Fibroblast of skin of left quadriceps (primary cell): ENCODE results near the gene DBT.

Experiments used
- DNase-seq, 2 experiments: peaks; one replicate each; pipeline ENCODE4 v3.0.0-alpha.2; 2013; ENCODE audit warnings: low read depth in 2 of 2

DBT gene

GRCh38 chr1:100198596-100198995 is 51.0 kb downstream of the DBT start:
- DNase-seq: no peak

GRCh38 chr1:100188617-100189016 is 61.0 kb downstream of the DBT start:
- peak; percentile 18 to 25 for DNase-seq

DNA sequence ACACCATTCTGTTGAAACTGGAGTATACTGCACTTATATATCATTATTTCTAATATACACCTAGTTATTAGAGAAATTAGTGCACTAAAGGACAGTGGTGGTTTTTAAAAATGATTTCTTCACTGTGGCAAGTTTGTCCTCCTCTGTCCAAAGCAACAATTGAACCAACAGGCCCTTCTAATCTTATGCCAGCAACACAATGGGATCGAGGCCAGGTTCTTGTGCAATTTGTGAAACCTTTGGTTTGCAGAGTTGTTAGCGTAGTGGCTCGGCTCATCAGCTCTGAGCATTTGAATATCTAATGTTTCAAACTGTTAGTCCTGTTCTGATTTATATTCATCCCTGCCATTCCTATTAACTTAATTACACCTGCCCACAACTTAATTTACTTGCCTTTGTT is 61.7 kb downstream of the DBT start:
- DNase-seq: no peak

- no peak for DNase-seq
These were observed 65.1 kb downstream of the DBT start for GRCh38 chr1:100184536-100184935.

GRCh38 chr1:100183370-100183769 is 66.3 kb downstream of the DBT start:
- no peak for DNase-seq

- DNase-seq: no peak
These were observed 71.5 kb downstream of the DBT start, which contains the start of gene LRRC39 for GRCh38 chr1:100178091-100178490. Gene LRRC39, minus strand, starts transcription at chr1:100178256. Its CDS starts 9,740 bp downstream, at chr1:100168516.

DNA sequence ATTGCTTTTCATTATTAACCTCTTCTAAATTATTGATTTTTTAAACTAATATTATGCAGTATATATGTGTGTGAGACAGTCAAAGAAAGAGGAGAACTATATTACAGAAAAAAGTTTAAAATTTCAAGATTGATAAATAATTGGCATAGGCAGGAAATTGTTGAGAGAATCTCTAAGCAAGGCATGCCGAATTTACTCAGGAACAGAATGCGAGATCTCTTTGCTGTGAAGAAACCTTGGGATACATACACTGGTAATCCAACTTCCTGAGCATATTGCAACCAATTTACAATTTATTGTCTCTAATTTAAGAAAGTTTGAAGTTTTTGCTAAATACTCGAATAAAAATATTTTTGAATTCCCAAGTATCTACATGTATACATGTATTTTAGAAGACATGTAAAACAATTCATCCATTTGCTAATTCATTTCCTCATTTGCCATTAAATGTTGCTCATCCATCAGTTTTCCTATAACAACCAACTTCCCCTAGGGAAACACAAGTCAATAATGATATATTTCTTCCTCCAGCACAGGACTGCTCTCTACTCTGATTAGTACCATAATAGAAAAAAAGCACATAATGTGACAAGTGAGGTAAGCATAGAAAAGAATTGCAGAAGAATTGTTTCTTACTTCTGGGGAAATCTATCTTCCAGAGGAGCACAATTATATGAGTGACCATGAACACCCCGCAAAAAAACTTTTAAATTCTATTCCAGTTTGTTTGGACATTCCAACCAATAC is 72.2 kb downstream of the DBT start:
- no peak for DNase-seq

- no peak for DNase-seq
These were observed 81.6 kb downstream of the DBT start for GRCh38 chr1:100168051-100168450.

DNA sequence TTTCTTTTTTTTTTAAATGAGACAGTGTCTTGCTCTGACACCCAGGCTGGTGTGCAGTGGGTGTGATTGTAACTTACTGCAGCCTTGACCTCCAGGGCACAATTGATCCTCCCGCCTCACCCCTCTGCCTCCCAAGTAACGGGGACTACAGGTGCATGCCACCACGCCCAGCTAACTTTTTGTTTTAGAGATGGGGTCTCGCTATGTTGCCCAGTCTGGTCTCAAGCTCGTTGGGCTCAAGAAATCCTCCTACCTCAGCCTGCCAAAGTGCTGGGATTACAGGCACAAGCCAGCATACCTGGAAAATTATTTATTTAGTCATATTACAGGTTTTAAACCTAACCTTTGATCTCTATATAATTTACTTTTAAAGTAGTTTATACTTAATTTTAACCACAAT is 84.9 kb downstream of the DBT start:
- no peak for DNase-seq

- peak; percentile 45 to 51 for DNase-seq
These were observed 85.4 kb downstream of the DBT start for GRCh38 chr1:100164216-100164615.

DNA sequence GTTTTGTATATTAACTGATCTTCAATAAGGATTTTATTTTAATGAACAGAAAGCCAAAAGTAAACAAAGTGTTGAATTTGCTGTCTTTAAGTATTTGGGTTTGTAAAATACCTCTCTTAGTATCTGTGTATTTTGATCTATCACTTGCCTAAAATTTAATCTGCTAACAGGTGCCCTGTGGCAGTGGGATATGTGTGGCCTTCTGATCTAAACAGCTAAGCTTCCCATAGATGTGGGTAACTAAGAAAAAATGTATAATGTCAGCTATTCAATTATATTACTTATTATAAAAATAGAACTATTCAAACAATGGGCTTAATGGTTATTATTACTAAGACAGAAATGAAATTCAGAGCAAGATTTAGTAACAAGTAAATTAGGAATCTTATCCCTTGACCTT is 86.8 kb downstream of the DBT start:
- no peak for DNase-seq

DNA sequence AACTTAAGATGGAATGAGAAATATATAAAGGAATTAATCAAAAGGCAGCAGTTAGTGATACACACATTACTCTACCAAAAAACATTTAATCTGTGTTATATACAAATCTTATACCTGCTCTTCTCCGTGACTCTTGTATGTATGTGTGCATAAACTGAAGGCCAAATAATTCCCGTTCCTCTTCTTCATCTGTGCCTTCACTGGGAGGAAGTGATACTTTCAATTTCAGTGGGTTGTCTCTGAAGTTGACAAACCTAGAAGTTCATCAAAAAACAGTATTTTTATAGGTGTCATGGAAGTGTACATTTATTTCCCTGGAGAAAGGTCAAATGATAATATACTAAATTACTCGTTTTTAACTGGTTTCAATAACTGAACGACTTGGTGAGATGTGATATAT is 97.4 kb downstream of the DBT start:
- no peak for DNase-seq

DNA sequence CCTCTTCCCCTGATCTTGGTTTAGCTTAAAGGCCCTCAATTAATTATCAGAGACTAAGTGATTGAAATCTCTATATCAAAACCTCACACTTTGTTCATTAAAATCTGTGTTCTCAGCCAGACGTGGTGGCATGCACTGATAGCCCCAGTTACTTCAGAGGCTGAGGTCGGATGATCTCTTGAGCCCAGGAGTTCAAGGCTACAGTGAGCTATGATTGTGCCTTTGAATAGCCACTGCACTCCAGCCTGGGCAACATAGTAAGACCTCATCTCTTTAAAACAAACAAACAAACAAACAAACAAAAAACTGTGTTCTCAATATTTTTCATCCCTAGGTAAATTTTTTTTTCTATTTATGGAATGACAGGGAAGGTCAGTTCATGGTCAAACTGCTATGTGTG is 98.0 kb downstream of the DBT start:
- no peak for DNase-seq

DNA sequence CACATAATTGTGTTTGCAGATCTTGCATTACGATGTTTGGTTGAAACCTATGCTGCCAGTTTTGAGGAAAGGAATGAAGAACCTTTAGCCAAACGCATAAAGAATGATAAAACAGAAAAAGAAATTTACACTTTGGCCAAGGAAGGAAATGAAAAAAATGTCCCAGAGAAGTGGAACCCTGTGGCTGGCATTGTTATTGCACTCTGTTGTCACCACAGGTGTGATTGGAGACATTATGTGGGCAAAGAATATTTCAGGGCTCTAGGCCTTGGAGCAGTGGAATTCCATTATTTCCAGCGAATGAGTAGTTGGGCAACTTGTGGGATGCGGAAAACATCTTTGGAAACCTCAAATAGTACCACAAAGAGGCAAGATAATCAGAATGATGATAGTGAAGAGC is 101.8 kb downstream of the DBT start:
- DNase-seq: no peak

DNA sequence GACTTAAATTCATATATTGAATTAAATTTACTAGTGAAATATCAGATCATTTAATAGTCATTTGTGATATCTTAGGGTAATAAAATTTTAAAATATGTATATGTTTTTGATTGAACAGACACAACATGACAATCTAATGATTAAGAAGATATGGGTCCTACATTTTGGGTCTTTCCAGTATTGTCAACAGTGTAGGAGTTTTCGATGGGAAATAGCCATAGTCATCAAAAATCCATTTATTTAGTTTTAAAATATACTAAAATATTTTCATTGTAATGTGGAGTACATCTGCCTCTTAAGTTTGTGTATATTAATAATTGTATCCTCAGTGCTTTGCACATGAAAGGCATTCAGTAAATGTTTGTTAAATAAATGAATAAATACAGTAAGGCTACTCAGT is 102.7 kb downstream of the DBT start:
- DNase-seq: no peak

GRCh38 chr1:100145116-100145515 is 104.5 kb downstream of the DBT start:
- DNase-seq: no peak

DNA sequence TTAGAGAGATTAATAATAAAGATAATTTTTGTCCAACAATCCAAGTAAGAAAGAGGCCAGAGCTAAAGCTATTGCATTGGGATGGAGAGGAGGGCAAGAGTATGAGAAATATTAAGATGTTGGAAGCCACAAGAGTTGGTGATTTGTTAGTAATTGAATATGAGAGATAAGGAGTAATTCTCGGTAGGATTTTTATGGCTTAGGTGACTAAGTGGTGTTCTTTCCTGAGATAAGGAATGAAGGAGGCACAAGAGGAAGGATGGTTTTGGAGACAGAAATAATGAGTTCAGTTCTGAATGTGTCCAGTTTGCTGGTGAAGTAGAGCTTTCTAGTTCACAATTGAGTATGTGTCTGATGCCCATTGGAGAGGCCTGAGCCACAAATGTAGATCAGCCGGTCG is 107.3 kb downstream of the DBT start:
- no peak for DNase-seq

DNA sequence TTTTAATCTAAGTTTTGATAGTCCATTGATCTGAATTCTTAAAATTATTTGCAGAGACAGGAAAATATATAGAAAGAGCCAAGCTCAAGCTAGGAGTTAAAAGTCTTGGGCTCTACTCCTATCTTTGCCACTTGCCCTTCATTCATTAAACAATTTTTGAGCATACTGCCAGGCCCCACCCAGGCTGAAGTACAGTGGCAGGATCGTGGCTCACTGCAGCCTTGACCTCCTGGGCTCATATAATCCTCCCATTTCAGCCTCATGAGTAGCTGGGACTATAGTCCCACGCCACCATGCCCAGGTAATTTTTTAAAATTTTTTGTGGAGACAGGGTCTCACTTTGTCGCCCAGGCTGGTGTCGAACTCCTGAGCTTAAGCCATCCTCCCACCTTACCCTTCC is 108.4 kb downstream of the DBT start:
- no peak for DNase-seq

GRCh38 chr1:100137602-100138001 is 112.0 kb downstream of the DBT start:
- DNase-seq: no peak
